Right forelimb (tissue), 1 donor: Measurements from ENCODE around the gene CDK7.
"Not testable (repeated sequence)": the region's sequence is repeated elsewhere in the genome, so short reads cannot be mapped to it uniquely, and the experiment has no call there.

Source experiments
- DNase-seq: peaks from one replicate; pipeline ENCODE4 v3.0.0-alpha.2; 2018

CDK7 gene

GRCh38 chr5:69234457-69235268, at the start of gene CDK7:
Gene CDK7 (plus strand): TSS chr5:69234886. CDS start chr5:69234976, 90 bp downstream.
- DNase-seq: peak; percentile 94

DNA sequence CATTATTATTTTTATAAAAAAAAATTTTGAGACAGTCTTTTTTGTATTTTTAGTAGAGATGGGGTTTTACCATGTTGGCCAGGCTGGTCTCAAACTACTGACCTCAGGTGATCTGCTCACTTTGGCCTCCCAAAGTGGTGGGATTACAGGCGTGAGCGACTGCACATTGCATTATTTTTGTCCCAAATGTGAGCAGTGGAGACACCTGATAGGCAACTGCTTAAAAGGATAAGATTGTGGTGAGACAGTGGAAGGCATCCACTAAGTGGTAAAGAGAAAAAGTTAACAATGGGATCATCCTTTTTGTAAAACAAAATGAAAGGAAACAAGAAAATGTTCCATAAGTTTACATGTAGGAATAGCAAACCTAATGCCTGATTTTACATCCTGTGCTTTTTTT, 47.3 kb upstream of the CDK7 start:
- no peak for DNase-seq

DNA sequence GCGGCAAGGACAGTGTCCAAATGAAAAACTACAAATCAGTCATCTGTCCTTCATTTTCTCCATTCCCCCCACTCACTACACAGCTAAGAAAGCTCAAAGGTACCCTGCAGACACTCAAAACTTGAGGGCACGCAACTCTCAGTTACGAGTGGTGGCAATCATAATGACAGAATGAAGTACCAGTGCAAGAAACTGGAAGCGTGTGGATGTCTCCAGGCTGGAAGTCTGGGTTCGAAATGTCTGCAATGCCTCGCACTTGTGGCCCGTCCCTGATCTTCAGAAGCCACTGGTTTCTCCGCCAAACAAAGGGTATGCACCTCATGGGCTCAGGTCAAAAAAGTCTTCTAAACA, 45.9 kb upstream of the CDK7 start:
- DNase-seq: no peak

GRCh38 chr5:69189162-69190086, 45.3 kb upstream of the CDK7 start, which contains the start of gene CENPH:
Gene CENPH (plus strand): TSS chr5:69189583. CDS start chr5:69189635, 52 bp downstream.
- DNase-seq: peak; percentile 98

DNA sequence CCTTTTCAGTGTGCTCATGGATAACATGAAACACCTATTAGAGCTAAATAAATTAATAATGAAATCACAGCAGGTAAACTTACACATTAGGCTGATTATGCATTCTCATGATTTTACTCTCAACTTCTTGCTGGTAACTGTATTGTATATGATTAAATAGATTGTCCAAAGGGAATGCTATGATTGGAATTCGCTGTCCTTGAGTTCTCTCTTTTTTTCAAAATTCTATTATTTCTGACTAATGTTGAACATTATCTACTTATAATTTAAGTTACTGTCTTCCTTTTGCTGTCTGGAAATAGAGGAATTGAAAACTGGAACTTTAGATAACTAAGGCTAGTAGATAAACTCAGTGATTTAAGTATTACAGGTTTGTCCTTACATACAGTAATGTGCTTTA, 32.2 kb upstream of the CDK7 start:
- no peak for DNase-seq

- DNase-seq: no peak
These were observed 28.0 kb upstream of the CDK7 start for GRCh38 chr5:69206528-69207190.

DNA sequence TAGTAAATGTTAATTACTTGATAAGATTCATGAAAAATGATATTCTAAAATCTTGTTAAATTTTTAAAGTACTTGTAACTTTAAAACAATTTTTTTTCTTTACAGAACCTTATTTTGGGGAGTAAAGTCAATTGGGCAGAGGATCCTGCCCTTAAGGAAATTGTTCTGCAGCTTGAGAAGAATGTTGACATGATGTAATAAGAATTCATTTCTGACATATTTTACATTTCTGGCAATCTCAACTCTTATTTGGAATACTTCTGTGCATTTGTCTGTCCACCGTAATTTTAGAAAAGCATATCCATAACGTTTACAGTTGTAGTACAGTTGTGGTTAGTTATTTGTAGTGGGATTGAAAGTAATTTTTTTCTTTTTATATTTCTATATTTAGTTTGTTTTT, 25.1 kb upstream of the CDK7 start:
- no peak for DNase-seq

DNA sequence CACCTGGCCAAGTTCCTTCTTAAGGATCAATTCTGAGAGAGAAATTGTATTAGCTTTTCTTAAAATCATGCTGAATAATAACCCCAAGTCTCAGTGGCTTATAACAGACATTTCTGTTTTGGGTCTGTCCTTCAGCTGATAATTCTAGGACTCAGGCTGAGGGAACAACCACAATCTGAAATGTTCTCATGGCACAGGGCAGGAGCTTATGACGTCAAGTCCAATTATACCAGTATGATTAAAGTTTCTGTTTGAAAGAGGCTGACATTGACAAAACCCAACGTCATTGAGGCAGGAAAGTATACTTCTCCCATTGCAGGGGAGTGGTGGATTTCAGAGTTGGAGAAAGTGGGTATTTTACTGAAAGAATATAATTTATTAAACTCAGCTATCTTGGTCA, 23.5 kb upstream of the CDK7 start:
- DNase-seq: no peak

GRCh38 chr5:69212022-69212421, 22.7 kb upstream of the CDK7 start:
- no peak for DNase-seq

- DNase-seq: no peak
These were observed 21.0 kb upstream of the CDK7 start for GRCh38 chr5:69213513-69214215.

GRCh38 chr5:69217151-69217511, 17.6 kb upstream of the CDK7 start:
- DNase-seq: no peak

DNA sequence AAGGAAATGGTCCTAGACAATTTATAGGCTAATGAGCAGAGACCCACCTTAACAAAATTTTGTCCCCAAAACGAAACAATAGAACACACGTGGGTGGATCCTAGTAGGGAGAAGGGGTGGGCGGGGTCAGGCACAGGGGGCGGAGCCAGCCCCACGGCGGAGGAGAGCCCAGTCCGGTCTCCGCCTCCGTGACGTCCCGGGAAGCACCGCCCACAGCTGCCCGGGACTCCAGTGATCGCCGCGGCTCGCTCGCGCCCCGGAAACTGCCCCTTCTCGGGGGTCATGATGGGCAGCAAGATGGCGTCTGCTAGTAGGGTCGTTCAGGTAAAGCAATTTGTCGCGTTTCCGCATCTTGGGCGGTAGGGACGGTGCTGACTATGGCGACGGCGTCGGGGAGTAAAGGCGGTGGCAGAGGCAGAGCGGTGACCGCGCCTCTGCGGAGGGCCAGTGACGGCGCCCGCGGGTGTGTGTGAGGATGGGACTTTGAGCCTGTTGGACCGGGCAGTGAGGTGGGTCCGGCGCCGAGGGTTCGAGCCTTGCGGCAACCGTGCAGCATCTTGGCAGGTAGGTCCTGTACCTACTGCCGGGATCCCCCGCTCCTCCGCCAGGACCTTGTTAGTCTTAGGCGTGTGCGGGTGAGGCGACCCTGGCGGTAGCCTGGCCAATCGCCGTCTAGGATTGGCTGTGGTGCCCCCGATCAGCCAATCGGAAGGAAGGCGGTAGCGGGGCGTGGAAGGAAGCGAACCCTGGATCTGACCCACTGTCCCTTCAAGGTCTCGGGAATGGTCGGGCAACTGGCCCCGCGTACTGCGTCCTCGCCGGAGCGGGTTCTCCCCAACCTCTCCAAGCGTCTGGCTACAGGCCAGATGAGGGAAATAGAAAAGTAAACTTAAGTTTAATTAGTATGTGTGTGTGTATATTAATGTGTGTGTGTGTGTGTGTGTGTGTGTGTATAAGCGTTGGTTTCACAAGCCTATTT, 16.8 kb upstream of the CDK7 start:
- peak; percentile 96 for DNase-seq

DNA sequence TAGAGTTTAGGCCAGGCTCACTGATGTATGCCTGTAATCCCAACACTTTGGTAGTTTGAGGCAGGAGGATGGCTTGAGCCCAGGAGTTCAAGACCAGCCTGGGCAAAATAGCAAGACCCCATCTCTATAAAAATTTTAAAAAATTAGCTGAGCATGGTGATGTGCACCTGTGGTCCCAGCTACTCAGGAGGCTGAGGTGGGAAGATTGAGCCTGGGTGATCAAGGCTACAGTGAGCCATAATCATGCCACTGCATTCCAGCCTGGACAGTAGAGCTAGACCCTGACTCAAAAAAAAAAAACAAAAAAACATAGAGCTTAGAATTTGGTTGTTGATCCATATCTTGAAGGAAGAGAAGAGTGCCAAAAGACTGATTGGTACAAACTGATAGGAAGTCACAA, 14.7 kb upstream of the CDK7 start:
- DNase-seq: no peak

DNA sequence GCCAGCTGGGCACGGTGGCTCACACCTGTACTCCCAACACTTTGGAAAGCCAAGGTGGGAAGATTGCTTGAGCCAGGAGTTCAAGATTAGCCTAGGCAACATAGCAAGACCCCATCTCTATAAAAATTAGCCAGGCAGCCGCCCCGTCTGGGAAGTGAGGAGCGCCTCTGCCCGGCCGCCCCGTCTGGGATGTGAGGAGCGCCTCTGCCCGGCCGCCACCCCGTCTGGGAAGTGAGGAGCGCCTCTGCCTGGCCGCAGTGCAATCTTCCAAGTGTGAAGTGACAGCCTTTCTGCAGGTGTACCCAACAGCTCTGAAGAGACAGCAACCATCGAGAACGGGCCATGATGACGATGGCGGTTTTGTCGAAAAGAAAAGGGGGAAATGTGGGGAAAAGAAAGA, 14.3 kb upstream of the CDK7 start:
- not testable (repeated sequence) for DNase-seq

GRCh38 chr5:69220833-69221232, 13.9 kb upstream of the CDK7 start:
- DNase-seq: not testable (repeated sequence)

GRCh38 chr5:69224520-69224919, 10.2 kb upstream of the CDK7 start:
- DNase-seq: no peak

DNA sequence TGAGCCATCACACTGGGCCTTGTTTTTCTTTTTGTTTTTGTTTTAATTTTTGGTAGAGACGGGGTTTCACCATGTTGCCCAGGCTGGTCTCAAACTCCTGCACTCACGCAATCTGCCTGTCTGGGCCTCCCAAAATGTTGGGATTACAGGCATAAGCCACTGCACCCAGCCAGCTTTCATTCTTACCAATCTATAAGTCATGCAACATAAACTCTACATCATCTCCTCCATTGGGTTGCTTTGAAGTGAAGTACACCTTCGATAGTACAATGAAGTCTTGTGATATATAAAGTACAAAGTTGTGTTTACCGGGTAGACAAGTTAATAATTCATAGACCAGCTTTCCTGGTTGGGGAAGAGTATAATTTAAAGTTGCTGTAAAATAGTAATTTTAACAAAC, 8.8 kb upstream of the CDK7 start:
- DNase-seq: no peak

GRCh38 chr5:69230181-69230580, 4.5 kb upstream of the CDK7 start:
- no peak for DNase-seq

DNA sequence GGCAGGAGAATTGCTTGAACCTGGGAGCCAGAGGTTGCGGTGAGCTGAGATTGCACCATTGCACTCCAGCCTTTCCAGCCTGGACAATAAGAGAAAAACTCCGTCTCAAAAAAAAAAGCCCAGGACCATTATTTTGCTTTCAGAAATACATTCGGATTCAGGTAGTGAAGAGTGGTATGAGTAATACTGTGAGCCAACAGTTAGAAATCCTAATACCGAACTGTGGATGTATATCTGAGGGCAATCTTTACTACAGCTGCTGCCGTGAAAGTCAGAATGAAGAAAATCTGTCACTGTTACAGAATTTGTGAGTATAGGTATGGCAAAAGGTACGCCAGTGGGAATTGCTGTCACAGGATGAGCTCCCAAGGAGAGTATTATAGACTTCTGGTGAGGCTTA, 3.4 kb upstream of the CDK7 start:
- no peak for DNase-seq

GRCh38 chr5:69231851-69232250, 2.8 kb upstream of the CDK7 start:
- DNase-seq: no peak

DNA sequence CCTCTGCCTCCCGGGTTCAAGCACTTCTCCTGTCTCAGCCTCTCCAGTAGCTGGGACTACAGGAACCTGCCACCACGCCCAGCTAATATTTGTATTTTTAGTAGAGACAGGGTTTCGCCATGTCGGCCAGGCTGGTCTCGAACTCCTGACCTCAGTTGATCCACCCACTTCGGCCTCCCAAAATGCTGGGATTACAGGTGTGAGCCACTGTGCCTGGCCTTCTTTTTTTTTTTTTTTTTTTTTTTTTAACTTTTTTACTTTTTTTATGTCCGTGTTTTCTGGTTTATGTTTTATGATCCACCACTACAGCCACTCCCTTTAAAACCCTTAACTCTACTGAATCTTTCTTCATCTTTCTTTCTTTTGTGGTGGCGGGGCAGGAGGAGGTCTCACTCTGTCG, 2.0 kb downstream of the CDK7 start:
- DNase-seq: not testable (repeated sequence)

GRCh38 chr5:69237877-69238276, 3.2 kb downstream of the CDK7 start:
- DNase-seq: no peak
